KMS-11 (cell line): ENCODE data around the gene TRAPPC11.

Source experiments
- H2AFZ ChIP-seq: fragments of 200-600 bp; sonication (generic); 2 replicates; pipeline ENCODE4 v1.6.1; 2016; ENCODE audit warnings: antibody characterized with exemption, mixed run types, low read depth
- H3K27ac ChIP-seq: fragments of 200-600 bp; sonication (generic); 2 replicates; pipeline ENCODE4 v1.6.1; 2016; ENCODE audit warnings: mild to moderate bottlenecking, mixed run types
- H3K27me3 ChIP-seq: fragments of 200-600 bp; sonication (generic); 2 replicates; pipeline ENCODE4 v1.6.1; 2017; ENCODE audit warnings: mild to moderate bottlenecking, low read depth, mixed run types, moderate library complexity; ENCODE audit not compliant: insufficient read depth
- H3K36me3 ChIP-seq: fragments of 200-600 bp; sonication (generic); 2 replicates; pipeline ENCODE4 v1.6.1; 2017; ENCODE audit warnings: mild to moderate bottlenecking, mixed run types; ENCODE audit not compliant: insufficient read depth
- H3K4me1 ChIP-seq: fragments of 200-600 bp; sonication (generic); 2 replicates; pipeline ENCODE4 v1.6.1; 2016; ENCODE audit warnings: mild to moderate bottlenecking, low read depth, mixed run types; ENCODE audit not compliant: poor library complexity, severe bottlenecking
- H3K4me2 ChIP-seq: fragments of 200-600 bp; sonication (generic); 2 replicates; pipeline ENCODE4 v1.7.0; 2016; ENCODE audit warnings: mild to moderate bottlenecking, mixed run types
- H3K4me3 ChIP-seq: fragments of 200-600 bp; sonication (generic); IDR thresholded peaks from 2 replicates; pipeline ENCODE4 v1.6.1; 2017; ENCODE audit warnings: low read depth, low read length, mixed read lengths; ENCODE audit not compliant: insufficient read depth
- H3K79me2 ChIP-seq: fragments of 200-600 bp; sonication (generic); 2 replicates; pipeline ENCODE4 v1.6.1; 2016; ENCODE audit warnings: low read depth, mixed run types; ENCODE audit not compliant: insufficient read depth
- H3K9ac ChIP-seq: fragments of 200-600 bp; sonication (generic); 2 replicates; pipeline ENCODE4 v1.6.1; 2016; ENCODE audit warnings: mild to moderate bottlenecking, mixed run types
- H4K20me1 ChIP-seq: fragments of 200-600 bp; sonication (generic); 2 replicates; pipeline ENCODE4 v1.6.1; 2016; ENCODE audit warnings: mild to moderate bottlenecking, mixed run types; ENCODE audit not compliant: insufficient read depth
- TF ChIP-seq, protein P1 (sequence below): fragments of 200-600 bp; sonication (generic); conservative IDR thresholded peaks from 2 replicates; pipeline ENCODE4 v1.6.1; 2017; ENCODE audit warnings: low read depth, mild to moderate bottlenecking, antibody characterized with exemption, low read length, moderate library complexity, mixed read lengths

TRAPPC11 gene

DNA sequence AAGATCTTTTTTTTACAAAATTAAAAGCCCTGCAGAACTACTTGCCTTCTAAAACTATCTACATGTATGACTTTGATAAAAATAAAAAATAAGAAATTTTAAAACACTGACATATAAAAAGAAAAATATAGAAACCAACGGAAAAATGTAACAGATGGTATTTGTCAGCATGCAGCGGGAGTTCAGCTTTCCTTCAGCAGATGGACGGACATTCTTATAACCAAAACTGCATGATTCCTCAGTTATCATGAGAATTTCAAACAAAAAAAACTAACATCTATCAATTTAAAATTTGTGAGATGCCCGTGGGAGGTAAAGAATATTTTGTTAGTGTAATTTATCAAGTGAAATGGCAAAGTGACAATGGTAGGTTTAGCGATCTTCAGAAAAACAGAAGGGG is 23.4 kb upstream of the TRAPPC11 start:
- H3K4me3 ChIP-seq: no peak overlapping the region

DNA sequence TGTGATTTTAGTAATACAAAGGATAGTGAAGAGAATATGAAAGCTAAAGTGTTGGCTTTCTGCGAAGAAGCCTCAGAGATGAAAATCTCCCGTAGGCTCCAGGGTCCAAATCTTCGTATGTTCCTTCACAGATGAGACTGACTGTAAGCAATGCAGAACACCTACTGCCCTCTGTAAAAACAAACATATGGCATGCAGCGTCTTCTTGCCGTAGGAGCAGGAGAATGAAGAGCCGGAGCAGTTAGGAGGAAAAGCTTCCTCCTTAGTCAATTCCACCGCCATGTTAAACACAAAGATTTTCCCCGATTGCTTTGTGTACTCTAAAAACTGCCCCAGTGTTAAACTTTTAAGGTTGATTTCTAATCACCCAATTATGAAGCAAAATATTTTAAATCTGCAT is 22.6 kb upstream of the TRAPPC11 start:
- Histone ChIP-seq H3K4me2 (no peak overlapping the region), H2AFZ (no peak overlapping the region), H4K20me1 (no peaks in the 10 kb centered on the region), H3K27me3 (no peaks in the 10 kb centered on the region), H3K79me2 (no peaks in the 10 kb centered on the region), H3K4me1 (no peaks in the 10 kb centered on the region), H3K4me3 (no peak overlapping the region), H3K36me3 (no peaks in the 10 kb centered on the region), H3K27ac (no peak overlapping the region), H3K9ac (no peak overlapping the region)
- TF ChIP-seq, protein P1, sequence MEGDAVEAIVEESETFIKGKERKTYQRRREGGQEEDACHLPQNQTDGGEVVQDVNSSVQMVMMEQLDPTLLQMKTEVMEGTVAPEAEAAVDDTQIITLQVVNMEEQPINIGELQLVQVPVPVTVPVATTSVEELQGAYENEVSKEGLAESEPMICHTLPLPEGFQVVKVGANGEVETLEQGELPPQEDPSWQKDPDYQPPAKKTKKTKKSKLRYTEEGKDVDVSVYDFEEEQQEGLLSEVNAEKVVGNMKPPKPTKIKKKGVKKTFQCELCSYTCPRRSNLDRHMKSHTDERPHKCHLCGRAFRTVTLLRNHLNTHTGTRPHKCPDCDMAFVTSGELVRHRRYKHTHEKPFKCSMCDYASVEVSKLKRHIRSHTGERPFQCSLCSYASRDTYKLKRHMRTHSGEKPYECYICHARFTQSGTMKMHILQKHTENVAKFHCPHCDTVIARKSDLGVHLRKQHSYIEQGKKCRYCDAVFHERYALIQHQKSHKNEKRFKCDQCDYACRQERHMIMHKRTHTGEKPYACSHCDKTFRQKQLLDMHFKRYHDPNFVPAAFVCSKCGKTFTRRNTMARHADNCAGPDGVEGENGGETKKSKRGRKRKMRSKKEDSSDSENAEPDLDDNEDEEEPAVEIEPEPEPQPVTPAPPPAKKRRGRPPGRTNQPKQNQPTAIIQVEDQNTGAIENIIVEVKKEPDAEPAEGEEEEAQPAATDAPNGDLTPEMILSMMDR: no peak

More for the DNA sequence above, 23.4 kb upstream of the TRAPPC11 start:
- no peak overlapping the region for H3K4me2 ChIP-seq
- no peak overlapping the region for H3K27ac ChIP-seq
- TF ChIP-seq, protein P1: no peak
- no peaks in the 10 kb centered on the region for H3K36me3 ChIP-seq
- H3K4me1 ChIP-seq: no peaks in the 10 kb centered on the region
- H2AFZ ChIP-seq: no peak overlapping the region
- no peak overlapping the region for H3K9ac ChIP-seq
- H4K20me1 ChIP-seq: no peaks in the 10 kb centered on the region
- H3K27me3 ChIP-seq: no peaks in the 10 kb centered on the region
- no peaks in the 10 kb centered on the region for H3K79me2 ChIP-seq

DNA sequence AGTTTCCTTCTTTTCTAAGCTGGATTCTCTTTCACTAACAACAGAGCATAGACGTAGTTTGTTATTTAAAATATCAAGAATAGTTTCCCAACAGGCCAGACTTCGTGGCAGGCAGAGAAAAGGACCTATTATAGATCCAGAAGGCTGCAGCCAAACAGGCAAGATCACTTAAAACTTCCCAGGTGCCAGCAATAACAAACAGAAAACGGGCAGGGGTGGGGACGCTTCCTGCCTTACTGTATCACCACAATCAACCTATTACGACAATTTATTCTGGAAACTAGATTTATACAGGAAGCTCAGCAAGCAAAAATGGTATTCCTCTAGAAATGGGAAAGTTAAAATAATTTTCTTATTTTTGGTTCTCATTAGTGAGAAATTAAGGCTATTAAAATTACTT is 22.2 kb upstream of the TRAPPC11 start:
- H3K27me3 ChIP-seq: no peaks in the 10 kb centered on the region
- no peak overlapping the region for H3K27ac ChIP-seq
- H2AFZ ChIP-seq: no peak overlapping the region
- H3K79me2 ChIP-seq: no peaks in the 10 kb centered on the region
- no peaks in the 10 kb centered on the region for H4K20me1 ChIP-seq
- no peaks in the 10 kb centered on the region for H3K36me3 ChIP-seq
- no peaks in the 10 kb centered on the region for H3K4me1 ChIP-seq
- TF ChIP-seq, protein P1: no peak
- no peak overlapping the region for H3K4me2 ChIP-seq
- no peak overlapping the region for H3K9ac ChIP-seq
- H3K4me3 ChIP-seq: no peak overlapping the region

DNA sequence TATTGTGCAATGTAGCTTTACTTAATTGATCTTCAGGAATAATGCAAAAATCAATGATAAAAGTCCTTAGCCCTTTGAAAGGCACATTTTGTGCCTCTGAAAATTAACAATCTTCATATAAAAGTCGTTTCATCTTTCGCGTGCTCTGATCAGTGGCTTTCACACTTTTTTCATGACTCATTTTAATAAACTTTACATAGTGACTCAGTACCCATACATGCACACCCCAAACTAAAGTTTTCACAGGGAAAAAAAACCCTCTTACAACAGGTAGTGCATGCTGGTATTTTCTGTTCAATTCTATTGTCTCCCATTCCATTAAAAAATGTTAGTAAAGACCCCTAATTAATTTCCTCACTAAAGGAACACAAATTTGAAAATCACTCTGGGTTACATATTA is 21.6 kb upstream of the TRAPPC11 start:
- H3K79me2 ChIP-seq: no peaks in the 10 kb centered on the region
- no peak overlapping the region for H3K4me2 ChIP-seq
- H3K27me3 ChIP-seq: no peaks in the 10 kb centered on the region
- no peaks in the 10 kb centered on the region for H3K36me3 ChIP-seq
- no peaks in the 10 kb centered on the region for H3K4me1 ChIP-seq
- H3K27ac ChIP-seq: no peak overlapping the region
- TF ChIP-seq, protein P1: no peak
- H4K20me1 ChIP-seq: no peaks in the 10 kb centered on the region
- no peak overlapping the region for H2AFZ ChIP-seq
- H3K4me3 ChIP-seq: no peak overlapping the region
- no peak overlapping the region for H3K9ac ChIP-seq
